SK-N-SH treated with all-trans-retinoic acid at 6 μM for 48 hours (cell line): ENCODE results near the gene CEP78.

Source experiments
- ATAC-seq: fragments of 200-7000 bp; cut with Tn5 transposase; 3 replicates; pipeline ENCODE4 v1.9.1; 2020; ENCODE audit warnings: mild to moderate bottlenecking, moderate library complexity
- ARNTL ChIP-seq: fragments of 450-650 bp; formaldehyde crosslinking; IDR thresholded peaks from 2 replicates; pipeline ENCODE4 v1.5.0; 2020; ENCODE audit warnings: low read depth, mild to moderate bottlenecking, moderate library complexity, borderline replicate concordance
- BACH2 ChIP-seq: fragments of 250-450 bp; sonication (Bioruptor Pico); IDR thresholded peaks from 2 replicates; pipeline ENCODE4 v1.9.0; 2021; ENCODE audit warnings: mild to moderate bottlenecking, borderline replicate concordance
- CREB5 ChIP-seq: fragments of 250-450 bp; sonication (Bioruptor Pico); IDR thresholded peaks from 2 replicates; pipeline ENCODE4 v1.5.1; 2020; ENCODE audit warnings: low read depth, mild to moderate bottlenecking, moderate library complexity
- CSDC2 ChIP-seq: fragments of 250-450 bp; sonication (Bioruptor Pico); IDR thresholded peaks from 2 replicates; pipeline ENCODE4 v1.5.0; 2020; ENCODE audit warnings: mild to moderate bottlenecking, moderate library complexity
- CSRNP3 ChIP-seq: fragments of 250-450 bp; sonication (Bioruptor Pico); IDR thresholded peaks from 2 replicates; pipeline ENCODE4 v1.5.1; 2021; ENCODE audit warnings: mild to moderate bottlenecking, moderate library complexity
- ESRRG ChIP-seq: fragments of 250-450 bp; sonication (Bioruptor Pico); IDR thresholded peaks from 2 replicates; pipeline ENCODE4 v1.6.1; 2021; ENCODE audit warnings: mild to moderate bottlenecking
- GLIS3 ChIP-seq: fragments of 250-450 bp; sonication (Bioruptor Pico); IDR thresholded peaks from 2 replicates; pipeline ENCODE4 v1.5.0; 2020; ENCODE audit warnings: mild to moderate bottlenecking, moderate library complexity
- ISL1 ChIP-seq: fragments of 250-450 bp; sonication (Bioruptor Pico); IDR thresholded peaks from 2 replicates; pipeline ENCODE4 v2.1.2; 2022; ENCODE audit warnings: mild to moderate bottlenecking, moderate library complexity
- OSR1 ChIP-seq: fragments of 250-450 bp; sonication (Bioruptor Pico); IDR thresholded peaks from 2 replicates; pipeline ENCODE4 v1.8.0; 2022; ENCODE audit warnings: moderate library complexity, mild to moderate bottlenecking, inconsistent platforms
- POU6F1 ChIP-seq: fragments of 250-450 bp; sonication (Bioruptor Pico); IDR thresholded peaks from 2 replicates; pipeline ENCODE4 v1.8.0; 2021; ENCODE audit warnings: low read depth, mild to moderate bottlenecking, moderate library complexity, borderline replicate concordance
- PPARA ChIP-seq: fragments of 250-450 bp; sonication (Bioruptor Pico); IDR thresholded peaks from 2 replicates; pipeline ENCODE4 v1.5.0; 2020; ENCODE audit warnings: mild to moderate bottlenecking, borderline replicate concordance
- RARB ChIP-seq: fragments of 250-450 bp; sonication (Bioruptor Pico); IDR thresholded peaks from 2 replicates; pipeline ENCODE4 v1.8.0; 2021; ENCODE audit warnings: mild to moderate bottlenecking, moderate library complexity
- SNAI2 ChIP-seq: fragments of 250-450 bp; sonication (Bioruptor Pico); IDR thresholded peaks from 2 replicates; pipeline ENCODE4 v1.5.0; 2020; ENCODE audit warnings: mild to moderate bottlenecking, moderate library complexity
- TOX ChIP-seq: fragments of 250-450 bp; sonication (Bioruptor Pico); IDR thresholded peaks from 2 replicates; pipeline ENCODE4 v1.8.0; 2021; ENCODE audit warnings: mild to moderate bottlenecking, moderate library complexity, borderline replicate concordance
- TSHZ2 ChIP-seq: fragments of 250-450 bp; sonication (Bioruptor Pico); IDR thresholded peaks from 2 replicates; pipeline ENCODE4 v1.5.0; 2020; ENCODE audit warnings: mild to moderate bottlenecking, moderate library complexity
- ZC3H10 ChIP-seq: fragments of 250-450 bp; sonication (Bioruptor Pico); IDR thresholded peaks from 2 replicates; pipeline ENCODE4 v1.5.1; 2021; ENCODE audit warnings: mild to moderate bottlenecking, moderate library complexity
- ZFP3 ChIP-seq: fragments of 250-450 bp; sonication (Bioruptor Pico); IDR thresholded peaks from 2 replicates; pipeline ENCODE4 v1.5.0; 2020; ENCODE audit warnings: mild to moderate bottlenecking, moderate library complexity
- ZFP30 ChIP-seq: fragments of 450-650 bp; formaldehyde crosslinking; IDR thresholded peaks from 2 replicates; pipeline ENCODE4 v1.5.0; 2022; ENCODE audit warnings: mild to moderate bottlenecking, moderate library complexity
- ZNF565 ChIP-seq: fragments of 450-650 bp; formaldehyde crosslinking; conservative IDR thresholded peaks from 2 replicates; pipeline ENCODE4 v1.5.0; 2020; ENCODE audit warnings: low read depth, mild to moderate bottlenecking, moderate library complexity
- ZNF70 ChIP-seq: fragments of 450-650 bp; formaldehyde crosslinking; IDR thresholded peaks from 2 replicates; pipeline ENCODE4 v1.5.0; 2020; ENCODE audit warnings: mild to moderate bottlenecking, moderate library complexity
- ZNF8 ChIP-seq: fragments of 450-650 bp; formaldehyde crosslinking; IDR thresholded peaks from 2 replicates; pipeline ENCODE4 v1.5.0; 2020; ENCODE audit warnings: mild to moderate bottlenecking, moderate library complexity

The CEP78 gene

GRCh38 chr9:78301466-78301865 lies 65.6 kb downstream of the CEP78 start:
- no peak for TF ChIP-seq ZC3H10
- TF ChIP-seq SNAI2: no peak
- TF ChIP-seq ZNF70 (CRISPR knock-in tag): no peak
- TF ChIP-seq TSHZ2 (CRISPR knock-in tag): no peak
- no peak for TF ChIP-seq PPARA (CRISPR knock-in tag)
- TF ChIP-seq ISL1 (CRISPR knock-in tag): no peak
- TF ChIP-seq ARNTL (CRISPR knock-in tag): no peak
- TF ChIP-seq GLIS3 (CRISPR knock-in tag): no peak
- no peak for TF ChIP-seq ZFP3 (CRISPR knock-in tag)
- TF ChIP-seq CREB5 (CRISPR knock-in tag): no peak
- no peak for ATAC-seq

GRCh38 chr9:78303377-78304062 lies 67.6 kb downstream of the CEP78 start:
- TF ChIP-seq OSR1 (CRISPR knock-in tag): no peak
- no peak for TF ChIP-seq POU6F1 (CRISPR knock-in tag)
- TF ChIP-seq ZFP3 (CRISPR knock-in tag): no peak
- TF ChIP-seq ZNF70 (CRISPR knock-in tag): no peak
- no peak for TF ChIP-seq BACH2 (CRISPR knock-in tag)
- TF ChIP-seq ZNF8 (CRISPR knock-in tag): no peak
- TF ChIP-seq TSHZ2 (CRISPR knock-in tag): no peak
- no peak for TF ChIP-seq ZC3H10
- no peak for TF ChIP-seq ZNF565 (CRISPR knock-in tag)
- TF ChIP-seq ARNTL (CRISPR knock-in tag): no peak
- TF ChIP-seq ZFP30 (CRISPR knock-in tag): no peak
- no peak for TF ChIP-seq ESRRG (CRISPR knock-in tag)
- no peak for ATAC-seq

GRCh38 chr9:78304357-78304756 lies 68.5 kb downstream of the CEP78 start:
- ATAC-seq: no peak
- TF ChIP-seq RARB (CRISPR knock-in tag) (no peak), POU6F1 (CRISPR knock-in tag) (no peak), CSDC2 (CRISPR knock-in tag) (no peak), ISL1 (CRISPR knock-in tag) (no peak), CSRNP3 (CRISPR knock-in tag) (no peak), SNAI2 (no peak), TOX (CRISPR knock-in tag) (no peak), ZNF565 (CRISPR knock-in tag) (no peak), ZNF70 (CRISPR knock-in tag) (no peak), ARNTL (CRISPR knock-in tag) (no peak), BACH2 (CRISPR knock-in tag) (no peak), OSR1 (CRISPR knock-in tag) (no peak), ZFP30 (CRISPR knock-in tag) (no peak), ZNF8 (CRISPR knock-in tag) (no peak)
